NCI-H82 treated with DMSO at 0.1 percent for 48 hours (cell line): ENCODE measurements around the gene RMP24.
A peak's percentile ranks its signal among the peaks of the same experiment; 100 is the strongest.
"Not testable (repeated sequence)": the region's sequence is repeated elsewhere in the genome, so short reads cannot be mapped to it uniquely, and the experiment has no call there.

Experiments used
- DNase-seq: peaks from one replicate; lab custom pipeline; 2025; ENCODE audit not compliant: unreplicated experiment; lab: John Stamatoyannopoulos, UW

The RMP24 gene

DNA sequence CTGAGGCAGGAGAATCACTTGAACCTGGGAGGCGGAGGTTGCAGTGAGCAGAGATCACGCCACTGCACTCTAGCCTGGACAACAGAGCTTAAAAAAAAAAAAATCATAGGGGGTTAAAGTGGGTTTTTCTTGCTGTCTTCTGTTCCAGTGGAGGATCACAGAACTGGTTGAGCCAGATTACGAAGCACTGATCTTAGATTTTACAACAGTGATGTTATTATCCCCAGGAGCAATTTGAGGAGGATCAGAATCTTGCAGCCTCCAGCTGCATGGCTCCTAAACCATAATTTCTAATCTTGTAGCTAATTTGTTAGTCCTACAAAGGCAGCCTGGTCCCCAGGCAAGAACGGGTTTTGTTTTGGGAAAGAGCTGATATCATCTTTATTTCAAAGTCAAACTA is 4.6 kb upstream of the RMP24 start:
- not testable (repeated sequence) for DNase-seq

DNA sequence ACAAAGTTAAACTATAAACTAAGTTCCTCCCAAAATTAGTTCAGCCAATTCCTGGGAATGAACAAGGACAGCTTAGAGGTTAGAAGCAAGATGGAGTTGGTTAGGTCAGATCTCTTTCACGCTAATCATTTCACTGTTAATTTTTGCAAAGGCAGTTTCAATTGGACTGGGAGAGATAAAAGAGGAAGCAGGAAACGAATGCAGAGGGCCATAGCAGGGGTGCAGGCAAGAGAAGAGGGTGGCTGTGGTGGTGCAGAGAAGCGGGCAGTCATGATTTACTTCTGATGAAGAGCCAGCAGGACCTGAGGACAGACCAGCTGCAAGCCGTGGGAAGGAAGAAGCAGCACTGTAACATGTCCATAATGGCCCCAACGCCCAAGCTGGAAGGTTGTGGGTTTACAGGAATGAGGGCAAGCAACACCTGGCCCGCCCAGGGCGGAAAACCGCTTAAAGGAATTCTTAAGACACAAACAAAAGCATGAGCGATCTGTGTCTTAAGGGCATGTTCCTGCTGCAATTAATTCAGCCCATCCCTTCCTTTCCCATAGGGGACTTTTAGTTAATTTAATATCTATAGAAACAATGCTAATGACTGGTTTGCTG is 4.1 kb upstream of the RMP24 start:
- DNase-seq, result no peak

DNA sequence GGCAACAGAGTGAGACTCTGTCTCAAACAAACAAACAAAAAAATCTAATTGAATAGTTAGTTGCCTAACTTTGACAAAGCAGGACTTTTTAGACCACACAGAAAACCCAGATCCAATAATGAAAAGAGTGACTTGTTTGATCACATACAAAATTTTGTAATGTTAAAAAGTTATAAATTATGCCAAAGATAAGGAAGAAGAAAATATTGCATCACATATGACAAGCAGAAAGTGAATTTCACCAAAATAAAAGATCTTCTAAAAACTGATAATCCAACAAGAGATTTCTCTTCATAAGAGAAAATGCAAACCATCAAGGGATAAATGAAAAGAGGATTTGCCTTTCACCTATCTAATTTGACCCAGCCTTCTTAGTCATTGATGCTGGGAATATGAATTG is 2.8 kb upstream of the RMP24 start:
- no peak for DNase-seq

DNA sequence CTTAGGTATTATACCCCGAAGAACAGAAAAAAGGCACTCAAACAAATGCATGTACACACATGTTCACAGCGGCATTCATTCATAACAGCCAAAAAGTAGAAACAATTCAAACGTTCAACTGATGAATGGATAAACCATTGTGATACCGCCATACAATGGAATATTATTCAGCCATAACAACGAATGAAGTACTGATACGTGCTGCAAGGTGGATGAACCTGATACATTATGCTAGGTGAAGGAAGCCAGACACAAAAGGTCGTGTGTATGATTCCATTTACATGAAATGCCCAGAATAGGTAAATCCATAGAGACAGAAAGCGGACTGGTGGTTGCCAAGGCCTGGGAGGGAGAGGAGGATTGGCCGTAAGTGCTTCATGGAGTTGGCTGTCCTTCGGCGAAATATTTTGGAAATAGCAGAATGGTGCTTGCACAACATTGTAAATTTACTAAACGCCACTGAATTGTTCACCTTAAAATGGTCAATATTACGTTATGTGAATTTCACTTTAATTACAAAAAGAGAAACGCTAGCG is 750 bp upstream of the RMP24 start:
- no peak for DNase-seq

DNA sequence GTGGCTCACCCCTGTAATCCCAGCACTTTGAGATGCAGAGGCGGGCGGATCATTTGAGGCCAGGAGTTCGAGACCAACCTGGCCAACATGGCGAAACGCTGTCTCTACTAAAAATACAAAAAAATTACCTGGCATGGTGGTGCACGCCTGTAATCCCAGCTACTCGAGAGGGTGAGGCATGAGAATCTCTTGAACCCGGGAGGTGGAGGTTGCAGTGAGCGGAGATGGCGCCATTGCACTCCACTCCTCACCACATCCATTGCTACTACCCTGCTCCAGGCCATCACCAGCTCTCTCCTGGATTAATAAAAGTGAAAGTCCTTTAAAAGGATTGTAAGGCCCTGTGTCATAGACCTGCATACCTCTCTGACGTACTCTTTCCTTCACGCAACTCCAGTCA is 1.2 kb downstream of the RMP24 start:
- no peak for DNase-seq

DNA sequence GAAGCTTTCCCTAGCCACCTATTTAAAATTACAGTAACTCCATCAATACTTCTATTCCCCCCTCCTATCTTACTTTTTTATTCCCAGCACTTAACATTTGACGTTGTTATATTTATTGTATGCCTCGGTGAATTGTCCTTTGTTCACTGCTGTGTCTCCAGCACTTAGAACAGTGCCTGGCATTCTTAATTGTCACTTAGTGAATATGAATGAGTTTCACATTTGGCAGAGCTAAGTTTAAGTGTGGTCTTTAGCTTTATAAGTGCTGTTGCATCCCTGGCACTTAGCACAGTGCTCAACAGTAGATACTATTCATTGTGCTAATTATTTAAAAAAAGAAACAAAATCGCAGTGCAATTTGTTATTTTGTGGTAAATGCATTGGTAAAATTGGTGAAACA is 1.7 kb downstream of the RMP24 start:
- no peak for DNase-seq

DNA sequence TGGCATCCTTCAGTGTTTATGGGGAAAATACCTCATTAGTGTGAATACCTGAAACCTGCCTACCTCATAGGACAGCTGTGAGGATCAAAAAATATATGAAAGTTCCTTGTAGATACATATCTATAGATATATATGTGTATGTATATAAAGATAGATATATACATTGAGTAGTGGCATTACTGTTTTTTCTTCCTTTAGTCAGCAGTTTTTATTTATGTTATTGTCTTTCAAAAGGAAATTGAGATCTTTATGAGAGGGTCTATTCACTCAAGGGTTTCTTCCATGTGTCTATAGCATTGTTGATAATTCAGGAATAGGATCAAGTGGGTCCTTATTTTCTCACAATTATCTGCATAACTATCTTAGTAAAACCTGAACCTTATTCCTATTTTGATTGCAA is 6.6 kb downstream of the RMP24 start:
- no peak for DNase-seq

DNA sequence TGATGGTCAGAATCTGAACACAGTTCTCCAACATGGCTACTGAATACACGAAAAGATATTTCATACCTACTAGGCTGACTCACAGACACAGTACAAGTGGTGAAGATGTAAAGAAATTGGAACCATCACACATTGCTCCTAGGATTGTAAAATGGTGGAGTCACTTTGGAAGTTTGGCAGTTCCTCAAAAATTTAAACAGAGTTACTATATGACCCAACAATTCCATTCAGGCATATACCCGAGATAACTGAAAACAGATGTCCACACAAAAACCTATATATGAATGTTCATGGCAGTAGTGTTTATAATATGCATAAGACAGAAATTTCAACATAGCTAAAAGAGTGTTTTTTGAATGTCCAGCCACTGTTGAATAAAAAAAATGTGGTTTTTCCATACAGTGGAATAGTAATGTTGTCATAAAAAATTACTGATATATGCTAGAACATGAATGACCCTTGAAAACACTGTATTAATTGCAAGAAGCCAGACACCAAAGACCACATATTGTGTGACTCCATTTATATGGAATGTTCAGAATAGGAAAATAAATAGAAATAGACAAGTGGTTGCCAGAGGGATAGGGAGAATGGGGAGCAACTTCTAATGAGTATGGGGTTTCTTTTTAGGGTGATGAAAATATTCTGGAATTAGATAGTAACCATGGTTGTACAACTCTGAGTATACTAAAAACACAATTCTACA is 10.1 kb downstream of the RMP24 start:
- DNase-seq, result no peak

DNA sequence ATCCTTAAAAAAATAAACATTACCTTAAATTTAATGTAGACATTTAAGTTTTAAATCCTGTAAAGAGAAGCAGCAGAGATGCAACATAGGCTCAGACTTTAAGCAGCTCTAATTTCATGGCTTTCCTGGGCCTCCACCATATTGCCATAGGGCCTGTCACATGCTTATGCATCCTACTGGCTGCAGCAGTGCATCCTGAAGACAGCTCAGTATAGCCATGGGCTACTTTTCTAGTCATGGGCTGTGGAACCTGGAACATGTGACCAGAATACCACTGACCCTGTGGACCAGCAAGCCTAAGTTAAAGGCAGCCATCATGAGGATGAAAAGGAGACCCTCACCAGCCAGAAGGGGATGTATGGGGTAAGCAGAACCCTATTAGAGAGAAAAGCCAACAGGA is 10.7 kb downstream of the RMP24 start:
- DNase-seq, result no peak

DNA sequence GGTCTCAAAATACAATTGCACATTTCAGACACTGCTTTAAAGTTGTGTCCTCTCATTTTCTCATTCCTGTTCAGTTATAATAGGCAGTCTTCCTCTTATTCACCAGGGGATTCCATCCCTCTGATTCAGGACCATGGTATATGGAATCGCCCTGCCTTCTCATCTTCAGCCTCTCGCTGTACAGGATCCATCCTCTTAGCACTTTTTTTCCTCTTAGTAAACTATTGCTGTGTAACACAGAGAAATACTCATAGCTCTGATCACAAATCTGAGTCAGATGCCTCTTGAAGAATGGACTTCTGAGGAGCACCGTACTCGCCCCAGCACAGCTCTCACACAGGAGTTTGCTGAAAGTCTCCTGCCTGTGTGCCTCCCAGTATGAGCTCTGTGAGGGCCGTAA is 11.3 kb downstream of the RMP24 start:
- no peak for DNase-seq

DNA sequence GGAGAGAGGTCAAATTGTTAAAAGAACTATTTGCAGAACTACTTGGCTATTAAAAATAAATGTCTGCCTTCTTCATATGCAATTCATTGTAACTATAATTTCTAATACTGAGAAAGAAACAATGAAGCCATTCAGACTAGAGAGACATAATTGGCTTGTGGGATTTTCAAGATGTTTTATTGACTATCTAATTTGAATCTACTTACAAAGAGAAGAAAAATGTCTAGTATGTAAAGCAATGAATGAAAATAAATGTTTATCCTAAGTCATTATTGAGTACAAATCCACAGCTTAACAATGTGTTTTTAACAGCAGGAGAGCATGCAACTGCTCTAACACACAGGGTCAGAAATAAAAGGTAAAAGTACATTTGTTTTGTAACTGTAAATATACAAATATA is 19.2 kb downstream of the RMP24 start:
- DNase-seq, result no peak

DNA sequence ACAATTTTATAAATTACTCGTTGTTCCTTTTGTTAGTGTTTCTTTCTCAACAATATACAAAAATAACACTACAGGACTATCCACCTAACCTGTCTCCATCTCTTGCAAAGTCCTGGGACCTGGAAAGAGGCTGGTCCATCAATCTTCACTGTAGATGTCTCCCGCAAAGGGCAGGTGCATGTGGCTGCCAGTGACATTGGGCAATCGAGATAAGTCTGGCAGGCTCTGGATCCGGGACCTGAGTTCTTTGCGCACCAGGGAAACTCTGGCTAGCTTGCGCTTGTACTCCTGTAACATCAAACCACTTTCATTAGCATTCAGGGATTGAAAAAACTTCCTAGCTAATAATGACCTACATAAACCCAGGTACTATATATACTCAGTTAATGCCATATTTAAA is 20.5 kb downstream of the RMP24 start:
- DNase-seq, result no peak

DNA sequence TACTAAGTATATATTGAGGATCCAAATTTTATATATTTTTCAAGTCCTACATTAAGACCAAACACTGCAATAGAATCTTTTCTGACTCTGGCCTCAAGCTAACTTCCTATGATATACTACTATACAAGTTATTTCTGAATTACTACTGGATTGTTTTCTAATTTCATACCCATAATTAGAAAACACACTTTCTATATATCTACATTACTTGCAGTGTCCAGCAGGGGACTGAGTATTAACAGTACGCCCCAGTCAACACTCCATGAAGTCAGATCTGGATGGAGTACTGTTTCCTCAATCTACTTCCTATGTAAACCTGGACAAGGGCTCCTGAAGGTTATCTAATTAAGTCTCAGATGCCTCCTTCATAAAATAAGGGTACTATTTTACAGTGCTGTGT is 26.5 kb downstream of the RMP24 start:
- no peak for DNase-seq

DNA sequence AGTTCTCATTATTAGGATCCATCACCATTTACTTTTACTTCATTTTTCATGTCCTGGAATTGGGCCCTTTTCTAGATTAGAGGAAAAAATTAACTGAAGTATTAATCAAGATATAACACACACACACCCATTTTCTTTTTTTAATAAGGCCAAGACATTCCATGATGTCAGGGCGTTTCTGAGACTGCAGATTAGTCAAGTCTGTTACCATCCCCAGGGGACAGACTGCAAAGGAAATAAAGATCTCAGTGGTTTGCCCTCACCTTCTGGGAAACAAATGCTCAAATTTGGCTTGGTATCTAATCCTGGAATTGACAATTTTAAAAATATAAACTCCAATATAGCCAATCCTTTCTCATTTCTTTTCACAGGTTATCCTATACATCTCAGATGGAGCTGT is 27.4 kb downstream of the RMP24 start:
- DNase-seq, result no peak

DNA sequence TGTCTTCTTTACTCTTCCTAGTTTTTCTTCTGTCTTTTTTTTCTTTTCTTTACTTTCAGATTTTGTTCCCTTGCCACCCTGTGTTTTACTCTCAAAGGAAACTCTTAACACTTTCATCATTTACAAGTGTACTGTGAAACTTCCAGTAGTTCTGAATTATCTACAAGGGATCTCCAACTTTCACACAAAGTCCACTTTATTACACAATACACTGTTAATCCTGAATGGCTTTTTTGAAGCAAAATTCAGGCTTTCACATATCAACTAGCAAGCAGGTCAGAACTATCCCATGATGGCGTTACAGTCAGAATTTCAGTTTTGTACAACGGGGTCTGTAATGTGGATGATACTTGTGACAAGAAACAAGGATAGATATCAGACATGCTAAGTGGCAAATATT is 34.5 kb downstream of the RMP24 start:
- DNase-seq, result no peak

DNA sequence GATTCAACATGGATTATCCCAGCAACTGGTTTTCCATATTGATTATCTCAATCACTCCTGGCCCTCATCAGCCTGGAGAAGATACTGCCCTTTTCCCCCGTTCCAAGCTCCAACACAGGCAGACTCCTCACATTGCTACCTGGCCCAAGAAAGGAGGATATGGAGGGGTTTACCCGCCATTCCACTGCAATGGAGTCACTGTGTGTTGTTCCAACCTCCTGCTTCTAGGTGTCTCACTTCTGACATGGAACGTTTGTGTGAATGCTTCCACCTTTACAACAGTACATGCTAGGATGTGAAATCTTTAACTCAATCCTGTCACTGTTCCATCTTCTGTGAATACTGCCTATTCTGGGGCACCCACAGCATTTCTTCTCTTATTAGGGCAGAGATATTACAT is 36.7 kb downstream of the RMP24 start:
- no peak for DNase-seq

DNA sequence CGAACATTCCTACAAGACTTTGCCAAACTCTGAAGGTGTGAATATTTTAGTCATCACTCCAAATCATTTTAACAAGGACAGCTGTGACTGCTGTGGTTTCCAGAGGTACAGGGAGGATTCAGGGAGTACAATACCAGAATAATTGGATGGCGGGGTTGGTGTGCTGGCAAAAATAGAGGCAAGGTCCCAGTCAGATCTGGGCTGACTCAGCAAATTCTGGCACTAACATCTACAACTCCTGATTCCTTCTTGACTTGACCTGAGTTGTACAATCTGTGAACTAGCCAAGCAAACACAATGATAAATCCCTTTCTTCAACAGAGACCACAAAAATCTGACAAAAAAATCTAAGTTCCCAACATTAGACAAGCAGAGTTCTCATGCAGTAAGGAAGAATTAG is 40.4 kb downstream of the RMP24 start:
- no peak for DNase-seq

DNA sequence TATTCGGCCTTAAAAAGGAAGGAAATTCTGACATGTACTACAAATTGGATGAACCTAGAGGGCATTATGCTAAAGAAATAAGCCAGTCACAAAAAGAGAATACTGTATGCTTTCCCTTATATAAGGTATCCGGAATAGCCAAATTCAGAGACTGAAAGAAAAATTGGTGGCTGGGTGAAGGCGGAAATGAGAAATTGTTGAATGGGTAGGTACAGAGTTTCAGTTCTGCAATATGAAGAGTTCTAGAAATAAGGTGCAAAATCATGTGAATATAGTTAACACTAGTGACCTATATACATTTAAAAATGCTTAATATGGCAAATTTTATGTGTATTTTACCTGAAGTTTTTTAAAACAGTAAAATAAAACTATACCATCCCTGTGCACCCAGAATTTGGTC is 43.1 kb downstream of the RMP24 start:
- no peak for DNase-seq

DNA sequence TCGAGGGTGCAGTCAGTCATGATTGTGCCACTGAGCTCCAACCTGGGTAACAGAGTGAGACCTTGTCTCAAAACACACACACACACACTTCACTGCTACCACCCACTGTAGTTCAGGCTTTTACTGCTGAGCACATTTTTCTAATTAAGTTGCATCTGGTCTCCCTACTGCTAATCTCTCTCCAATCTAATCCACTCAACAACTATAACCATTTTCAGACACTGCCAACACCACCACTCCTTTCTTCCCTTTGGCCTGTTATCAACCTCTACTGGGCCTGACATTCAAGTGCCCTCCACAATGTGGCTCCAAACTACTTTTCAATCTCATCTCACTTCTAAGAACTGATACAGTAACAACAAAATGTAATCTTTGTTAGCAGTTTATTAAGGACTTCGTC is 44.8 kb downstream of the RMP24 start:
- DNase-seq, result peak; percentile 33

DNA sequence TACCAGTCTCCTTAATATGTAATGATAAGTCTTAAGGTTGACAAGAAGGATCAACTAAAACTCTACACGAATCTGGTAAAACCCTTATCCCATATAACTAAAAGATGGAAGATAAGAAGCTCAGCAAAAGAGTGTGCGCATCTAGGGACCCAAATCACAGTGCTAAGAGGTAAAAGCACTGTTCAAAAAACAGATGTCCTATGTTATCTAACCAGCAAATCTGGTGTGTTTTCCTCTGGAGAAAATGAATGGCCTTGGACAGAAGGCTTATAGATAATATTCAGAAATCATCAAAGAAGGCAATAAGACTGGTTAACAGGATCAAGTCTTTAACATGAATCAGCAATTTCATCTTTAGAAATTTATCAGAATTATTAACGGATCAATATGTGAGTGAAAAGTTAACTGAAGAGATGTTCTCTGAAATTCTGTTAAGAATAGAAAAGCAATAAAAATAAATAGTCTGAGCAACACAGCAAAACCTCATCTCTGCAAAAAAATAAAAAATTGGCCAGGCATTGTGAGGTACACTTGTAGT is 47.8 kb downstream of the RMP24 start:
- no peak for DNase-seq

DNA sequence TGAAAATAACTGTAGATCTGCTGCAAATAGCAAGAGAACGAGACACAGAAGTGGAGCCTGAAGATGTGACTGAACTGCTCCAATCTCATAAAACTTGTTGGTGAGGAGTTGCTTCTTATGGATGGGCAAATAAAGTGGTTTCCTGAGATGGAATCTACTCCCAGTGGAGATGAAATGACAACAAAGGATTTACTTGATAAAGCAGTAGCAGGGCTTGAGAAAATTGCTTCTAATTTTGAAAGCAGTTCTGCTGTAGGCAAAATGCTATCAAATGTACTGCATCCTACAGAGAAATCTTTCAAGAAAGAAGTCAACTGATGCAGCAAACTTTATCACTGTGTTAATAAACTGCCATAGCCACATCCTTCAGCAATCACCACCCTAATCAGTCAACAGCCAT is 50.9 kb downstream of the RMP24 start:
- DNase-seq, result no peak

DNA sequence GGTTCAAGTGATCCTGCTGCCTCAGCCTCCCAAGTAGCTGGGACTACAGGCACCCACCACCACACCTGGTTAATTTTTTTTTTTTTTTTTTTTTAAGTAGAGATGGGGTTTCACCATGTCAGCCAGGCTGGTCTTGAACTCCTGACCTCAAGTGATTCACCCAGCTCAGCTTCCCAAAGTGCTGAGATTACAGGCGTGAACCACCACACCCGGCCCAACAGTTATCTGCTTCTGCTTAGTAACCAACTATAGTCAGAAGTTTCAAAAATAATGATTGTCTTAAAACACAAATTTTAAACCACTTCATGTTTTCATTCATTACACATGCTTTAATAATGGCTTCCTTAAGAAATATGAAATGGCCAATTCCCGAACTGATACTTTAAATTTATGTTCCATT is 51.8 kb downstream of the RMP24 start:
- DNase-seq, result not testable (repeated sequence)

DNA sequence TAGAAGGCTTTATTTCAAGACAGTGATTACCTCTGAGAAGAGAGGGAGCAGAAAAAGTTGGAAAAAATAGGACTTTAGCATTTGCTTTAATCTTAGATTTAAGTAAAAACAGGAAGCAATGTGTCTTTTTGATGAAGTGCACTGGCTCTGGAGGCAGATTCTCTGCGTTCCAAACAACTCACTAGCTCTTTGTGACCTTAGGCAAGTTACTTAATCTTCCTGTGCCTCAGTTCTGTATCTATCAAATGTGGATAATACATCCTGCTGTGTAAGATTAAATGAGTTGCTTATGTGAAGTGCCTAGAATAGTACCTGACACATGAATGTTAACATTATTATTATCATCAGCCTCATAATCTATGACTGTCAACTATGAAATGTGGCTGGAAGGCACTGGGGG is 52.5 kb downstream of the RMP24 start:
- DNase-seq, result no peak
